K562 (cell line): ENCODE measurements around the gene ABHD13. TPM values are rescaled to one million over a fixed set of nuclear protein-coding genes. Genes with fewer than 3 reads are reported as not detected.

Experiments used
- ATAC-seq: fragments of 200-7000 bp; cut with Tn5 transposase; 3 replicates; pipeline ENCODE4 v1.9.1; 2020; ENCODE audit warnings: moderate library complexity
- BruUV-seq: library from RNA; stranded (reverse); fragments of 400-500 nt; replicated peaks from 2 replicates; lab custom pipeline; 2021; lab: Mats Ljungman, UMichigan
- CTCF ChIA-PET: fragments of 300-600 bp; formaldehyde crosslinking; extraction: SDS; loops from one replicate; lab custom pipeline; 2021; ENCODE audit warnings: low intra/inter-chr PET ratio; lab: Yijun Ruan, JAX
- POLR2A ChIA-PET: fragments of 300-600, 350-650 bp; sonication (Branson Sonifier 250); formaldehyde crosslinking; extraction: SDS; loops from one replicate; lab custom pipeline; 2021; ENCODE audit warnings: antibody characterized with exemption, inconsistent platforms; lab: Yijun Ruan, JAX
- DNase-seq, 4 experiments: peaks; one replicate each; pipeline versions ENCODE4 v3.0.0 to v3.0.0-alpha.2; 2011 to 2018; ENCODE audit warnings: low spot score in 3 of 4, mixed read lengths in 3 of 4; ENCODE audit errors: extremely low read depth in 1 of 4
- FAIRE-seq: peaks from 2 replicates; lab custom pipeline; 2011; peaks lifted over from hg19 to GRCh38; lab: Jason Lieb, UNC
- H2AFZ ChIP-seq: 2 replicates; pipeline ENCODE4 v1.6.0; 2011; ENCODE audit warnings: low read depth, low read length, control low read depth, inconsistent platforms
- H3K27ac ChIP-seq: fragments of 200-600 bp; 3 replicates; pipeline ENCODE4 v1.8.0; 2011; ENCODE audit warnings: low read depth, mild to moderate bottlenecking, control low read depth, inconsistent platforms, low read length, moderate library complexity, mixed read lengths; ENCODE audit errors: extremely low read depth
- H3K27me3 ChIP-seq, 2 experiments: fragments of 300-600 bp in 1 of 2; 2 replicates in 1 of 2; 3 replicates in 1 of 2; pipeline versions ENCODE4 v1.6.0 to v1.8.0; 2011; ENCODE audit warnings: inconsistent platforms in 2 of 2, low read length in 2 of 2, mild to moderate bottlenecking in 1 of 2, mixed read lengths in 1 of 2, moderate library complexity in 1 of 2; ENCODE audit not compliant: control insufficient read depth in 2 of 2, insufficient read depth in 2 of 2
- H3K36me3 ChIP-seq: fragments of 300-600 bp; 3 replicates; pipeline ENCODE4 v1.8.0; 2011; ENCODE audit warnings: mild to moderate bottlenecking, low read length, inconsistent platforms; ENCODE audit not compliant: control insufficient read depth, insufficient read depth
- H3K4me1 ChIP-seq, 2 experiments: fragments of 200-600 bp in 1 of 2; replicated peaks in 1 of 2; 2 replicates in 1 of 2; 3 replicates in 1 of 2; pipeline versions ENCODE4 v1.5.1 to v1.8.0; 2011; ENCODE audit warnings: inconsistent platforms in 2 of 2, low read length in 2 of 2, mild to moderate bottlenecking in 1 of 2, mixed read lengths in 1 of 2, moderate library complexity in 1 of 2; ENCODE audit not compliant: control insufficient read depth in 2 of 2, insufficient read depth in 2 of 2
- H3K4me2 ChIP-seq: 2 replicates; pipeline ENCODE4 v1.6.1; 2011; ENCODE audit warnings: low read length, control low read depth, inconsistent platforms, mixed read lengths; ENCODE audit not compliant: insufficient read depth
- H3K4me3 ChIP-seq: fragments of 200-600 bp; sonication (generic), shearing (Covaris generic); 2 replicates; pipeline ENCODE4 v1.5.1; 2016; ENCODE audit warnings: control low read depth, inconsistent platforms
- H3K79me2 ChIP-seq: fragments of 200-600 bp; 3 replicates; pipeline ENCODE4 v1.8.0; 2011; ENCODE audit warnings: low read length, inconsistent platforms; ENCODE audit not compliant: control insufficient read depth, insufficient read depth
- H3K9ac ChIP-seq, 2 experiments: 2 replicates each; pipeline versions ENCODE4 v1.6.0 to v1.6.1; 2011; ENCODE audit warnings: low read depth in 2 of 2, low read length in 2 of 2, control low read depth in 1 of 2, inconsistent platforms in 1 of 2, mild to moderate bottlenecking in 1 of 2, mixed read lengths in 1 of 2; ENCODE audit not compliant: insufficient read depth in 1 of 2
- H3K9me1 ChIP-seq: one replicate; pipeline ENCODE4 v1.6.0; 2011; ENCODE audit warnings: inconsistent platforms, mild to moderate bottlenecking, low read length, moderate library complexity; ENCODE audit not compliant: control insufficient read depth, insufficient read depth
- H3K9me3 ChIP-seq: replicated peaks from 2 replicates; pipeline ENCODE4 v1.5.1; 2011; ENCODE audit warnings: low read depth, low read length, inconsistent platforms; ENCODE audit not compliant: control insufficient read depth, insufficient read depth
- H4K20me1 ChIP-seq: replicated peaks from 2 replicates; pipeline ENCODE4 v1.6.1; 2011; ENCODE audit warnings: low read length, inconsistent platforms, mixed read lengths; ENCODE audit not compliant: control insufficient read depth, insufficient read depth
- ATF3 ChIP-seq, 2 experiments: fragments of 450-650 bp in 1 of 2; sonication (generic) in 1 of 2; formaldehyde crosslinking in 1 of 2; IDR thresholded peaks in 1 of 2; conservative IDR thresholded peaks in 1 of 2; 2 replicates each; pipeline versions ENCODE4 v1.6.1 to v1.8.1; 2016 to 2023; ENCODE audit warnings: mild to moderate bottlenecking in 2 of 2, moderate library complexity in 2 of 2, inconsistent platforms in 1 of 2, missing genetic modification reagents in 1 of 2
- BRD9 ChIP-seq: fragments of 450-650 bp; IDR thresholded peaks from 2 replicates; pipeline ENCODE4 v1.6.1; 2018; ENCODE audit warnings: low read depth; ENCODE audit not compliant: partially characterized antibody
- CBX3 ChIP-seq, 2 experiments: IDR thresholded peaks; 1 replicate in 1 of 2; 2 replicates in 1 of 2; pipeline ENCODE4 v1.6.1; 2012; ENCODE audit warnings: inconsistent platforms in 2 of 2, low read length in 2 of 2, borderline replicate concordance in 1 of 2, control low read depth in 1 of 2
- ETS2 ChIP-seq: IDR thresholded peaks from 2 replicates; pipeline ENCODE4 v1.6.1; 2016; ENCODE audit warnings: borderline replicate concordance, missing genetic modification characterization, mild to moderate bottlenecking, moderate library complexity, missing compliant biosample characterization; ENCODE audit not compliant: poor library complexity, severe bottlenecking
- KLF16 ChIP-seq: IDR thresholded peaks from 2 replicates; pipeline ENCODE4 v1.6.1; 2016; ENCODE audit warnings: antibody characterized with exemption
- MTA1 ChIP-seq: fragments of 450-650 bp; IDR thresholded peaks from 2 replicates; pipeline ENCODE4 v1.6.1; 2017; ENCODE audit warnings: borderline replicate concordance
- NELFE ChIP-seq: IDR thresholded peaks from 2 replicates; pipeline ENCODE4 v1.6.1; 2011; ENCODE audit warnings: mild to moderate bottlenecking; ENCODE audit not compliant: insufficient read depth, insufficient read length
- NFIC ChIP-seq: fragments of 450-650 bp; IDR thresholded peaks from 2 replicates; pipeline ENCODE4 v1.6.1; 2017; ENCODE audit warnings: mild to moderate bottlenecking, inconsistent platforms
- SNRNP70 ChIP-seq: fragments of 200-400 bp; formaldehyde crosslinking; optimal IDR thresholded peaks from 2 replicates; pipeline ENCODE3; 2017; ENCODE audit warnings: low read depth, low read length
- ZNF23 ChIP-seq: fragments of 250-450 bp; sonication (Bioruptor Pico); IDR thresholded peaks from 2 replicates; pipeline ENCODE4 v1.4.0; 2020; ENCODE audit warnings: mild to moderate bottlenecking
- ZNF592 ChIP-seq: fragments of 450-650 bp; IDR thresholded peaks from 2 replicates; pipeline ENCODE4 v1.6.1; 2017; ENCODE audit warnings: antibody characterized with exemption, mild to moderate bottlenecking
- ZNF696 ChIP-seq: fragments of 250-450 bp; sonication (Bioruptor Pico); conservative IDR thresholded peaks from 2 replicates; pipeline ENCODE4 v1.4.0; 2020; ENCODE audit warnings: mild to moderate bottlenecking, moderate library complexity
- WGBS: fragments of 100-300 bp; shearing (Covaris generic); methylation state at CpG from one replicate; pipeline ENCODE4 v1.1.6; 2016; ENCODE audit warnings: low coverage, mixed read lengths; ENCODE audit not compliant: insufficient coverage; ENCODE audit errors: missing lambda C conversion rate; 5-methylcytosine and 5-hydroxymethylcytosine counted together
- in situ Hi-C: fragments of 300-500 bp; cut with MboI; formaldehyde crosslinking; loops from 4 replicates; pipeline ENCODE4 v1.15.0; 2018; ENCODE audit warnings: inconsistent platforms, mixed read lengths
- intact Hi-C: fragments of 100-400 bp; cut with micrococcal nuclease; formaldehyde crosslinking; loops from 2 replicates; pipeline ENCODE4 v1.14.2; 2022
- polyA plus RNA-seq, 8 experiments: library from polyadenylated mRNA; depleted of rRNA in 4 of 8; stranded (reverse) in 5 of 8; unstranded in 3 of 8; fragments of >200 nt; fragmentation: Nextera tagmentation in 2 of 8; fragmentation: Illumina TruSeq in 1 of 8; extraction: Ambion mirVana in 2 of 8; extraction: Trizol in 1 of 8; gene quantifications; 2 replicates each; pipeline versions ENCODE4 v1.2.1 to v1.2.3, GENCODE V29; 2011 to 2014; ENCODE audit warnings: inconsistent platforms in 1 of 8, missing spikeins in 1 of 8
- total RNA-seq, 7 experiments: library from RNA; depleted of rRNA in 6 of 7; stranded (reverse); fragments of >200 nt in 6 of 7; fragmentation: Illumina TruSeq in 2 of 7; extraction: Trizol in 2 of 7; gene quantifications; 2 replicates each; pipeline versions ENCODE4 v1.2.1 to v1.2.3, GENCODE V29; 2011 to 2021; ENCODE audit warnings: low replicate concordance in 1 of 7

The ABHD13 gene
- total and polyA plus RNA-seq, 9 of the 15 experiments (the other 6 are each of a cell fraction or from before 2014, with no cell fraction given): 1.7 to 7.0 (median 4.1) TPM

- no peak for TF ChIP-seq ETS2 (tag)
- TF ChIP-seq, all 486 proteins: peak for 0
Observed at GRCh38 chr13:108220041-108220440, 1.8 kb downstream of the ABHD13 start (continued).

DNA sequence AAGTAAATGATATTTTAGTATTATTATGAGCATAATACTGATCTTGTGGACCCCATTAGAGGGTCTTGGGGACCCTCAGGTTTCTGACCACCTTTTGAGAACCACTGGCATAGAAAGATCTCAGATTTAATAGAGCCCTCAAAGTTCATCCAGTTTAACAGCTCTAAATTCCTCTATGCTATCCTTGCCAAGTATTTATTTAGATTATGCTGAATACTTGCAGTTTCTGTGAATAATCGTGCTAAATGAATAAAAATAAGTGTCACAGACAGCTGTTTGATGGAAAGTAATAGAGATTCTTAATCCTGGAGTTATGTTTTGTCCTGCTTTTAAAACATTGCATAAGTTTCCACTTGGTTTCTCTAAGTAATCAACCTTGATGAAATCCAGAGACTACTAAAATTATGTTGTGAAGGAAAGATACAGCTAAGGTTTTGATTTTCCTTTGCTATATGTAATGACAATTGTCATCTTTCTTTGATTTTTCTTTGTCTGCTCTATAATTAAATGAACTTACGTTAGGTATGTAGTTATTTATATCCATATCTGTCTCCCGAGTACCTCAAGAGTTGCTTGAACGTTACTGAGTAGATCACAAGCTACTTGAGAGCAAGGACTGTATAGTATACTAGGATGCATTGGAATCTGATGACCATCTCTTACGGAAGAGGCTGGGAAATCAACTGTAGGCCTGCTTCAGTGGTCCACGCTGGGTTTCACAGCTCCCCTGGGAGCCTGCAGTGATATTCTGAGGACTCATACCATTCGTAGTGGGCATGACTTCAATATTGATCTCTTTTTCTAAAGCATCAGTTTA, 5.7 kb downstream of the ABHD13 start:
- Histone ChIP-seq H3K4me1 (peaks cover 0 to 7% of the 10 kb centered on the region in 2 experiments; a peak in 2 of 5 replicates), H3K9ac (no peak overlapping the region), H3K27ac (no peak overlapping the region), H3K79me2 (peaks cover 96% of the 10 kb centered on the region), H3K4me2 (no peak overlapping the region), H3K9me1 (no peaks in the 10 kb centered on the region), H3K9me3 (no peaks in the 10 kb centered on the region), H4K20me1 (no peaks in the 10 kb centered on the region; the same call in 1 of the 2 replicates), H2AFZ (no peak overlapping the region), H3K36me3 (peaks cover 10% of the 10 kb centered on the region; the same call in 2 of the 3 replicates), H3K27me3 (no peaks in the 10 kb centered on the region), H3K4me3 (no peak overlapping the region)
- intact Hi-C loops (loop anchor here (10.0 kb wide), 1 partner anchor 541 kb away; no protein-coding TSS in a partner anchor), in situ Hi-C loops (no loop called here)
- 86% methylated on average over 6 of the region's 7 CpGs for WGBS
- no peak for DNase-seq
- TF ChIP-seq ZNF23 (CRISPR knock-in tag) (no peak), KLF16 (no peak), SNRNP70 (no peak), MTA1 (no peak), CBX3 (IDR thresholded peaks at IDR 0.05; ENCODE audit: borderline replicate concordance in 1 of 2, low read length in 2 of 2) (no peak), BRD9 (no peak), NELFE (no peak), NFIC (no peak), ATF3 (IDR thresholded peaks at IDR 0.05) (no peak), ATF3 (CRISPR knock-in tag; conservative IDR thresholded peaks at IDR 0.05) (no peak), ZNF592 (no peak), ZNF696 (no peak)
- no peak for ATAC-seq
- no peak for FAIRE-seq
- BruUV-seq: no TSS peak
- CTCF ChIA-PET: no interaction called here
- POLR2A ChIA-PET: no interaction called here
